Measurements from ENCODE around the gene TMEM164.

The TMEM164 gene

DNA sequence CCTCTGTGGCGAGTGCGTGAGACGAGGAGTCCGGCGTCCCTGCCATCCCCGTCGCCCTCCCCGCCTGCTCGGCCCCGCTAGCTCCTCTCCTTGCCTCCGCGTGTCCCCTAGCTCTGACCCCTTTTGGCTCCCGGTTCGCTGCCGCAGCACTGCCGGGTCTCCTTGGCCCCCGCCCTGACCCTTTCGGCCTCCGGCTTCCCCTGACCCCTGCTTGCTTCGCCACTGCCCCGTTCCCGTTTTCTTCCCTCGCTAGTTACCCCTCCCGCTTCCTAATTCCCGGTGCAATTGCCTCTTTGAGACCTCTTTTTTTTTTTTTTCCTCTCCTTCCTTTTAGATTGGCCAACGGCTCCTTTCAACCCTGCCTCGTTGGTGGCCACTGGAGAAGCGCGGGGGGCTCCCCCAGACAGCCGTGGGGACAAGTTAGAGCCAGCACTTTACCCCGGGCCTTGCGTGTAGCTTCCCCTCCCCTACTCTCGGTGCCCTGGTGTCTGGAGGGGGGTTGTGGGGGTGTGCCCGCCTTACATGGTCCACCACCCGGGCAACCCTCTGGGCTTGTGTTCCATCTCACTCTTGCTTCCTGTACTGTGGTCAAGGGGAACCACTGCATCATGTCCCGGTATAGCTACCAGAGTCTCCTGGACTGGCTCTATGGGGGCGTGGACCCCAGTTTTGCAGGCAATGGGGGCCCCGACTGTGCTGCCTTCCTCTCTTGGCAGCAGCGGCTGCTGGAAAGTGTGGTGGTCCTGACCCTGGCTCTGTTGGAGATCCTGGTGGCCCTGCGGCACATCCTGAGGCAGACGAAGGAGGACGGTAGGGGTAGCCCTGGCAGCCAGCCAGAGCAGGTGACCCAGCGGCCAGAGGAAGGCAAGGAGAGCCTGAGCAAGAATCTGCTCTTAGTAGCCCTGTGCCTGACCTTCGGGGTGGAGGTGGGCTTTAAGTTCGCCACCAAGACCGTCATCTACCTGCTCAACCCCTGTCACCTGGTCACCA, 548 bp downstream of the TMEM164 start:
- no peak for DNase-seq (ENCODE audit: low read depth, low spot score)

DNA sequence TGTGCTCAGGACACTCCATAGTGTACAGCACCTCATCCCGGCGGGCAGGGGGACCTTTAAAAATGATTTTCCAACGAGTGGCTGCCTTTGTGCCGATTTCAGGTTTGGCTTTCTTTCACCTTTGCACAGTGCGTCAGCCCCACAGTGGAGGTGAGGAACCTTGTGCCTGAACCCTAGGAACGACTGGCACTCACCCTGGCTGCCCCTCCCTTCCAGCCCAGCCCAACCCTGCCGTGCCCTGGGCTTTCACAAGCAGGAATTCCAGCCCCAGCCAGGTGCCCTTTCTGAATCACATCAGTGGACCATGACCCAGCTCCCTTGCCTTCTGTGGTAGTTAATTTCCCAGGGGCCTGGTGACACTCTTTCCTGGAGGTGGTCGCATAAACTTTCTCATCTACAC, 1.3 kb downstream of the TMEM164 start:
- no peak for DNase-seq (ENCODE audit: low read depth, low spot score)

DNA sequence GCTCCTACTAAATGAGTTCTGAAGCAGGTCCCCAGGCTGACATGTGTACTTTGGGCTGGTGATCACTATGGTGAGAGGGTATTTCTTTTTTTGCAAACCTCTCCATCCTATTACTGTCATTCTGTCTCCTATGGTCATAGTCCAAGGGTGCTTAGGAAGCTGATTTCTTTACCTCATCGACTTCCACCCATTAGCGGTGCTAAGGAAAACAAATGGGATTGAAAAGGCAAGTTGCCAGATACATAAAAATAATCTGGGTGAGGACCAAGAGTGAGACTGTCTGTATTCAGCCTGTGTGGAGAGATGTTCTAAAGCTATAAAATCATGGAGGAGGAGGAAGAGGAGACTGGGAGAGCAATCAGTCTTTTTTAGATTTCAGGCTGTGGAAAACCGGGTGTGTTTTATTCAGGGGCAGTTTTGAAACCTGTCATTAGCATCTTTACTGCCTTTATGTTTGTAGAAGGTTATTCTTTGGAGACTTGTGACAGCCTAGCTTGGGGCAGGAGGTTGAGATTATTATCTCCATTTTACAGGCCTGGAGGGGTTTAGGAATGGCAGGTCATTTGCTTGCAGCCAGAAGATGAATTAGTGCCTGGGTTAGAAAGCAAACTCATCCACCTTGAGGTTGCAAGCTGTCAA, 1.9 kb downstream of the TMEM164 start:
- DNase-seq (ENCODE audit: low read depth, low spot score), result no peak

DNA sequence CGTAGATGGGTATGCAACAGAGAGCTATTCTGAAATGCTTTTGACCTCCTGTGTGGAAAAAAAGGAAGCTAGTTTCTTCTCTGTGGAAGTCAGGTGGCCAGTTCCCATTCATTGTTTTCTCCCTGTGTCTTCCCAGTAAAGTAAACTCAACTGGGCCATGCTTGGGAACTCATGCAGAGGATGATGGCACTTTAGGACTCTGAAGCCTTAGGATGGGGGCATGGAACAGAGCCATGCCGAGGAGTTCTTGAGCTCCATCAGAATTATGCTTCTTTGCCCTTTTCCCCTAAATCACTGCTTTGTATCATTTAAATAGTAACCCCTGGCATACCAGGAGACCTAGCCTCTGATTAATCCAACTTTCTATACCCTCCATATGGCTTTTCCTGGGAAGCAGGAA, 3.2 kb downstream of the TMEM164 start:
- no peak for DNase-seq (ENCODE audit: low read depth, low spot score)

DNA sequence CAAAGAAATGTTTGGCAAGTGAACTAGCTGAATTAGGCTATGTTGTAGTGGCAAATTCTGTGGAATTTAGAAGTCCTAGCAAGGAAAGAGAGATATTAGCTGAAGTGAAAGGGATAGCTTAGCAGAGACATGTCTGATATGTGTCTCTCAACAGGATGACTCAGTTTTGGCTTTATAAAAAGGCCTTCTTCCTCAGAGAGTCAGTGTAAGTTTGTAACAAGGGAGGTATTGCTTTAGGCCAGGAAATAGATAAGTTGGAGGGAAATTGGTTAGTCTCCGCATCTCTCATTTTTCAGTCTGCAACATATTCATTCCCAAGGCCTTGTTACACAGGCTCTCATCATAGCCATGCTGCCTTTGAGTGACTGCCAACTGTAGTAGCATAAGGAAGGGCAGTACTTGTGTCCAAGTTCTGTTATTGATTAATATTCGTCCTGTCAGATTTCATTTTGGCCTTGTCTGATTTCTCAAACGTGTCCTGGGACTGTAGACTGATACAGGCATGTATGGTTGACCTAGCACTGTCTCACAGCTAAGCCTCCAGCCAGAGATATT, 4.0 kb downstream of the TMEM164 start:
- no peak for DNase-seq (ENCODE audit: low read depth, low spot score)

DNA sequence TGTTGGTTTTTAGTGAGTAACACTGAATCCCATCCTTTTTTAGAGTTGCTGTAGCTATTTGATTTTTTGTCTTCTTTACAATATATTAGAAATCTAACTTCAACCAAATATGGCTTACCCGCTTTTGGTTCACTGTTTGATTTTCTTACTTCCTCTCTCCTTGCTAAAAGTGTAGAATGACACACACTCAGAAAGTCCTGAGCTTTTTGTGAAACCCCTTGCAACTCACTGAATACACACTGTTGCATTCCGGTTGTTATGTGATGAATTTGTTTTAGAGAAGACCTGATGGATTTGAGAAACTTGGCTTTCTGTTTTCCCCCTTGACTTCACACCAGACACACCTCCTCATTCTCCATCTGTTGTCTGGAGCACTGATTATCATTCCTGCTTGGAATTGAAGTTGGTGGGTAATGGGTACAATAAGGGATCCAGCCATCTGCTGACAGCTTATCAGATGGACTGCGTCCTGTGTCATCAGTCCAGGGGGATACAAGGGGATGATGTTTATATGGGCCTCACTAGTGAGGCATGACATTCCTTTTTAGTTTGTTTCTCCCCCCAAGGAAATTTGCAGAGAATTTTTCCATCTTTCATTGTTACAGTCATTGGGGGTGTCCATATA, 5.2 kb downstream of the TMEM164 start:
- DNase-seq (ENCODE audit: low read depth, low spot score), result no peak

DNA sequence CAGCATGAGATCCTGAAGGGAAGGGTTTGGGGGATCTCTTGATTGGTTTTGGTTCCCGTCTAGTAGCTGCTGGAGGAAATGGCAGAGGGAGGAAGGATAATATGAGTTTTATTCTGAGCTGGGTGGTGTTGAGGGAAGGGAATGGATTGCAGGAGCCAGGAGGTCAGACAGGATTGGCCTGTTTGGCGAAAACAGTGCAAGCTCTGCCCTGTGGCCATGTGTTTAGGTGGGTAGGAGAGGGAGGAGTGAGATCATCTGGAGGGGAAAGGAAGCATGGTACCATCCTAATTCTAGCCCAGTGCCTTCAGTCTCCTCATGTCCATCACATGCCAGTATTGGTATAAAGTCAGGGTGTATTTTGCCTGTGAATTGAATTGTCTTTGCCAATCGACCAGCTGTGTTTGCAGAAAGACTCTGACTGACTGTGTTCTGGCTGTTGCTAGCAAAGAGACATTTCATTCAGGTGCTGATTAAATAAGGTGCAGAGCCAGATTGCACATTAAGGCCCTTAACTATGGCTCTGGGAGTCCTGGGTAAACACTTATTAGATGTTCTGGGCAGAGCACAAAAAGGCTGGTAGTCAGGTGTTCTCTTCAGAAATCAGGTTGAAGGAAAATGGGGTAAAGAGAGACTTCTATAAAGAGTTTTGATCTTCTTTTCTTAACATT, 10.0 kb downstream of the TMEM164 start:
- no peak for DNase-seq (ENCODE audit: low read depth, low spot score)

DNA sequence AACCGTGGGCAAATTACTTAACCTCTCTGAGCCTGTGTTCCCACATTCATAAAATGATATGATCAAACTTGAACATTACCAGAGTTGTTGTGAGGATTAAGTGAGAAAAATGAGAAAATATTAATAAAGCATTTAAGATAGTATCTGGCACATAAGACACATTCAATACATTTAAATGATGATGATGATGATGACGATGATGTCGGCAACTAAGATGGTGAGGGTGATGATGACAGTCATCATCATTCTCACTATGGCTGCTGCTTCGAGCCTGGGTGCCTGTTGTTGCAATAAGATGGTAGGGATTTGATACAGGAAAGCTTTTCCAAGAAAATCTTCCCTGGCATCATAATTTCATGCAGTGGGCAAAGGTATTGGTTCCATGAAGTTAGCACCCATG, 11.1 kb downstream of the TMEM164 start:
- DNase-seq (ENCODE audit: low read depth, low spot score), result no peak

DNA sequence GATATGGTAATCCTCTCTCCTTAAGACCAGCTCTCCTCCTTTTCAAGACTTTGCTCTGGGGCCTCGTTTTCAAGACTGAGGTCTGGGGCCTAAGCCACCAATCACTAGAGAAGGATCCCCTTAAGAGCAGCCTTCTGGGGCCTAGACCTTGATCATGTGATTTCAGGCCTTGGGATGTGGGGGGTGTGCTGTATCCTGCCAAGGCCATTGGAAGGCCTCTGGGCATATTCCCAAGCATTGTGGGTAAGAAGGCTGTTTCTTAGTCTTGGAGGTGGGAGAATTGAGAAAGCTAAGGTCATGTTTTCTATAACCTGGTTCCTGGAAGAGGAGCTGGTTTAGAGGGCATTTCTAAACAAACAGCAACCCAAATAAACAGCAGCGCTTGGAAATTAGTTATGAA, 12.1 kb downstream of the TMEM164 start:
- DNase-seq (ENCODE audit: low read depth, low spot score), result no peak

DNA sequence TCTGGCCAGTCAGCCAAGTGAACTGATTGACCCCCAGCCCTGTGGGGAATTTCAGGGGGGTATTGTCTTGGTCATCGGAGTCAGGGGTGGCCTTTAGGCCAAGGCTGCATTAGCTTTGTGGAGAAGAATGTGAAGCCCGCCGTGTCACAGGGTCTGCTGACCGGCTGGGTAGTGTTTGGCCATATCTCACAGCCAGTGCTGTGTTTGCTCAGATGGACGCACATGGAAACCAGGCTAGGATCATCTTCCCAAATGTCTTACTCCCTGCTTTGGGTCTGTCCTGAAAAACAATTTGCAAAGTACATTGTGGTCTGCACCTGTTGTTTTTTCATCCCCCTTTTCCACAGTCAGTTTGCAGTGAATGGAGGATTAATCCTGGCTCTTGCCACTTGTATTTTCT, 13.0 kb downstream of the TMEM164 start:
- no peak for DNase-seq (ENCODE audit: low read depth, low spot score)

DNA sequence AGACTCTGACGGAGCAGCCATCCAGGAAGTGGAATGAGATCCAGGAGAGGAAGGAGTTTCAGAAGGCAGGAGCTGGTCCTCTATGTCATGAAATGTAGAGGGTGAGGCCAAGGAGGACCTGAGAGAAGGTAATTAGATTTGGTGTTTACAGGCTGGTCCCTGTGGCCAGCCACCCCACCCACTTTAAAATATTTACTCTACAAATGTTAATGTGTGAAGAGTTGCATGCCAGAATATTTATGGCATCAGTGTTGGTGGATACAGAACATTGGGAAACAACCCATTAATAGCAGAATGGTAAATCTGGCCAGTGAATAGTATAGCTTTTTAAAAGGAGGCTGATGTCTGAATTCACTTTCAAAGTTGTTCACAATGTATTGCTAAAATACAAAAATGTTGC, 17.6 kb downstream of the TMEM164 start:
- no peak for DNase-seq (ENCODE audit: low read depth, low spot score)

DNA sequence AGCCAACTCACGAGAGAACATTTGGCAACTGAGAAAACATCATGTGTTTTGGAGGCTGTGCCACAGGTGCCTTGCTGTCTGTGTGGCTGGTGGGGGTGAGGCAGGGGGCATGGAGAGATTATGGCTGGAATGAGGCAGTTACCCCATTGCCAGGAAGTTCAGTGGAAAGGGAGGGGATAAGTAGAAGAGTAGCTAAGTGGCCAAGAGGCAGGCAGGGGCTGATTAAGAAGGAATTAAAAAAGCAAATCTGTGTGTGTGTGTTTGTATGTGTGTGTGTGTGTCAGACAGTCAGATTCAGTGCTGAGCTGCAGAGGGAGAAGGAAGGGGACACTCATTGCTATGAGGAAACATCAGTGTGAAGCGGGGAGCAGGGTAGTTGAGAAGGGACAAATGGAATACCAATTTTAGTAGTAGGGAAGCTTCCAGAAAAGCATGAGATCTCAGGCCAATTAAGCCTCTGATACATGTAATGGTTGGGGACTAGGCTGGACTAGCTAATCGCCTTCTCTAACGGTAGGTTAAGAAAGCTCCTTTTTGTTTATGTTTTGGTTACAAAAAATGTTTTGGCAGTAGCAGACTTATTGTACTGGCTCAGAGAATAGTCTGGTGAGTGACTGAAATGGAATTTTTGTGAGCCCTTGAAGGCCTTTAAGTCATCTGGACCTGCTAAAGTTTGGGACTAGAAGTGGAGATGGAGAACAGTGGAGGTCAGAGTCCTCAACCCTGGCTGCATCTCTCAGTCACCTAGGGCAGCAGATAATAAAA, 18.5 kb downstream of the TMEM164 start:
- no peak for DNase-seq (ENCODE audit: low read depth, low spot score)

DNA sequence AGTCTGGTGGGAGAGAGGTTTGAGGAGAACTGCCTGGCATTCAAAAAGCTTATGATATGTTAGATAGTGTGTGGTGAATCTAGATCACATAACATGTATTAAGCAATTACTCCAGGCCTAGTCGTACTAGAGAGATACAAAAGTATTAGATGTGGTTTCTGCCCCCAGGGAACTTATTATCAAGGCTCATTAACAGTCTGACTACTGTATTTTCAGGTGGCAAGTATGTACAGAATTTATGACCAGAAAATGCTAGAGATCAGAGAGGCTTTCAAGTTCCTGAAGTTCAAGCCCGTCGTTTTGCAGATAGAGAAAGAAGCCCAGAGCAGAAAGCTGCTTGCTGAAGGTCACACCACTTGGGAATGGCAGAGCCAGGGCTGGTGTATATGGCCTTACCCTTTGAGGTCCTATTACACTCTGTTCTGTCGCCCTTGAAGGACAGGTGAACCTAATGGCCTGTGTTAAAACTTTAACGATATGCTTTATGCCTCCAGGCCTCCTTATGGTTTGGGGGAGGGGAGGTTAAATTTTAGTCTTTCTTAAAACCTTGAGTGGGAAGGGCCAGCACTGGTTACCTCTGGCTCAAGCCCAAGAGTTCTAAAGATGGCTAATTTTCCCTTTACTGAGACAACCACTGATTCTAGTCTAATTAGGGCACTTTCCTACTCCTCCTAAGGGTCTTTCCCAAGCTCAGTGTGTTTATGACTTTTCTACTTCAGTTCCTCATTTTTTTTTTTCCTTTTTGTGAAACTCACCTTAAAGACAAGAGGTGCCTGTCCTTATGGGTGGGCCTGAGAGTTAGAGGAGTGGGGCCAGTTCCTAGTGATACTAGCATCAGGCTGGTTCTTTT, 19.9 kb downstream of the TMEM164 start:
- DNase-seq (ENCODE audit: low read depth, low spot score), result no peak

DNA sequence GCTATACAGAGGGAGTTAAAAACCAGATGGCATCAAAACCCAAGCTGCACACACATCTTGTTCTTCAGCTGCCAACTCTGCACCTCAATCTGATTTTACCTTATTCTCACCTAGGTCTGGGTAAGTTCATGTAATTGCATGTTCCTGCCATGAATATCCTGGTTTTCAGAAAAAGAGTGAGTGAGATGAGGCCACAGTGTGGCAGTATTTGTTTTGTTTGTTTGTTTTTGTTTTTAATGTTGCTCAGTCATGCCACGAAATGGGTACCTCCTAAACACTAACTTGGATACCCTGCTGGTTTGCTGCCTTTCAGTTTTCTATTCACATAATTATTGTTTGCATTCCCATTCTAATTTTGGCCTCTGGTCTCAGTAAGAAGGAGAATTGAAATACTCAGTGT, 22.5 kb downstream of the TMEM164 start:
- no peak for DNase-seq (ENCODE audit: low read depth, low spot score)

DNA sequence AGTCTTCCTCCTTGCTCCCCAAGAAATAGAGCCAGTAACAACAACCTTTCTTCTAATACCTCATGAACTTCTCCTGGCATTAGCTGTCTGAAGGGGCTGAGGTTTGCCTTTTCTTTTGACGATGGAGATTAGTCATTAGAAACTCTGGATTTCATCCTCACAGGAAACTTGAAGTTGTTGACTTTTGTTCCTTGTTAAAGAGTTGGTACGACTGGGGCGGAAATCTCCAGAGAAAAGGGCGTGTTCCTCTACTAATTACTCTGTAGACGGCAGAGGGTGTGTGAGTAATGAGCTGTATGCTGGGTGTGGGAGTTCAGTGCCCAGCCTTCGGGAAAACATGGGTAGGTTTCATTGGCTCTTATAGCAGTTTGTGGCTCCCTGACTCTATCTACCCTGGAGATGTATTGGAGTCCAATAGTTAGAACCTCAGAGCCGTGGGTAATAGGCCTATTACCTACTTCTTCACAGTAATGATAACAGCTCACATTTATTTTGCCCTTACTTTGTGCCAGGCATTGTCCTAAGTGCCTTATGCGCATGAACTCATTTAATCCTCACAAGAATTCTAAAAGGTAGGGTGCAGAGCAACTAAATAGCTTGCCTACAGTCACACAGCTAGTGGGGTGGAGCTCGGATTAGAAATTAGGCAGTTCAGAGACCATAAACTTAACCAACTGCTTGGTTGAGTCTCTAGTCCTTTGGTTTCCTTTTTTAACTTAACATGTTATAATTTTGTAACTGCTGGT, 23.4 kb downstream of the TMEM164 start:
- DNase-seq (ENCODE audit: low read depth, low spot score), result no peak

DNA sequence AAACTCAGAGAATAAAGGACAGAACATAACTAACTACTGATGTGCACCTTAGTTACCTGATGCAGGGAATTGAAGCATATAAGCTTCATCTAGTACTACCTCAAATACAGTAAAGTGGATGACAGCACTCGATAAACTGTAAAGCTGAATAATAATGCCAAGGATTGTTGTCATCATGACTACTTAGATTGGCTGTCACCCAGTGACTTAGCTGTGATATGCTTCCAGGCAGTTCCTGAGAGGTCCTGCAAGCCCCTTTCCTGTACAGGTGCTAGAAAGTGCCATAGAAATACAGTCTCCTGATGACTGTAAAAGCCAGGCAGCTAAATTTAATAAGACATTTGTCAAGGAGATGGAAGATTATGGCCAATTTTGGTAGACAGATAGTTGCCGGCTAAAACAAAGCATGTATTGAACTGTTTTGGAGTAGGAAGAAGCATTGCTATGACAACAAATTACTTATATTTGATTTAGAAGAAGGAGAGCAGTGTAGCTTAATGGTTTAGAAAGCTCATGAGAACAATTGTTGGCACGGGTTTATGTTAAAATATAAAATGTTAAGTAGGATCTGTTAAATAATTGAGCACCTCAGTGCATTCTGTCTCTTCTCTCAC, 29.7 kb downstream of the TMEM164 start:
- no peak for DNase-seq (ENCODE audit: low read depth, low spot score)

DNA sequence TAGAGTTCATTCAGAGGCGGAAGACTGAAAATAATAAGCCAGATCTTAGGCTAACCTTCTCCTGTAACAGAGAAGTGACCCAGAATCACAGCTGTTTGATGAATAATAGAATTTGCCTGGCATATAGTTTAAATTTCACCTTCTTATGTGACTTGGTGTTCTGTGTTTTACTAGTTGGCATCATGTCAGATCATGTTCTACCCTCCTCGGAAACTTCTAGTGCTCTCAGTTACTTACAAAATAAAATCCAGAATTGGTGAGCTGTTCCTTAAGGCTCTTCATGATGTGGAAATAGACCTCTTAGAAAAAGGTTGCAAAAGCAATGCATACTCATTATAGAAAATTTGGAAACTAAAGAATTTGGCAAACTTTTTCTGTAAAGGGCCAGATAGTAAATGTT, 31.1 kb downstream of the TMEM164 start:
- no peak for DNase-seq (ENCODE audit: low read depth, low spot score)

DNA sequence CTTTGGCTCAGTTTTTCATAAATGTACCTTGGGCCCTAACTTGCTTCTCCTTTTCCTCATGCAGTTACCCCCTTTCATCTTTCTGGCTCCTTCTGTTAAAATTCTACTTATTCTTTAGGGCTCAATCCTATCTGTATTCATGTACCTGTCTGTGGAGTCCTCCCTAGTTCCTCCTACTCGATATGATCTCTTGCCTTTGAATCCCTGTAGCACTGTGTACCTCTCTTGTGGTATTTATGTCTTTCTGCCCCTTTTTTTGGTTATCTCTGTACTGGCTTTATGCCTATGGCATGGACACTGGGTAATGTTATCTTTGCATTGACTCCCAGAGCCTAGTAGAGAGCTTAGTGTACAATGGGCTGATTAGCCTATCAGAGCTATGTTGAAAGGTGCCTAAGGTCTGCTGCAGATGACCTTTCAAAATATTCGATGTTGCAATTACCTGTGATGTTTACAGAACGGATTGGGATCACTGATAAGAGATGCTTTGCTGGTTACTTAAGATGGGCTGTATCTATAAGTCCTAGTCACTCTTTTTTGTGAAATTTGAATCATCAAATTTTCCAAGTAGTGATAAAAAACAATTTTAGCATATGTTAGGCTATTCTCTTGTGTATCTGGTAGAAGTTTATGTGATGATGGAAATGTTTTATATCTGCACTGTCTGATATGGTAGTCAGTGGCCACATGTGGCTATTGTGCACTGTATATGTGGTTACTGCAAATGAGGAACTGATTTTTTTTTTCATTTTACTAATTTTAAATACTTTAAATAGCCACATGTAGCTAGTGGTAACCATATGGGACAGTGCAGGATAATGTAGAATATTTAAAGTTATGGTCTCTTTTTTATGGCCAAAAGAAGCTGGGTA, 33.5 kb downstream of the TMEM164 start:
- DNase-seq (ENCODE audit: low read depth, low spot score), result no peak
